Glutamatergic neuron (in vitro differentiated cells): ENCODE data around the gene IL1F10. TPM values are rescaled to one million over a fixed set of nuclear protein-coding genes. Genes with fewer than 3 reads are reported as not detected.

ENCODE experiments used
- DNase-seq: peaks from one replicate; pipeline ENCODE4 v3.0.0; 2022
- H3K27ac Mint-ChIP-seq: one replicate; pipeline ENCODE4 v1.8.0; 2020; ENCODE audit warnings: mild to moderate bottlenecking, mixed read lengths, inconsistent platforms; ENCODE audit not compliant: unreplicated experiment
- H3K27me3 Mint-ChIP-seq: one replicate; pipeline ENCODE4 v1.8.0; 2020; ENCODE audit warnings: mild to moderate bottlenecking, moderate library complexity, mixed read lengths, inconsistent platforms; ENCODE audit not compliant: unreplicated experiment
- H3K36me3 Mint-ChIP-seq: one replicate; pipeline ENCODE4 v1.8.0; 2020; ENCODE audit warnings: mild to moderate bottlenecking, mixed read lengths, inconsistent platforms; ENCODE audit not compliant: unreplicated experiment
- H3K4me1 Mint-ChIP-seq: one replicate; pipeline ENCODE4 v1.8.0; 2020; ENCODE audit warnings: mild to moderate bottlenecking, low read depth, mixed read lengths, inconsistent platforms; ENCODE audit not compliant: unreplicated experiment
- H3K4me3 Mint-ChIP-seq: one replicate; pipeline ENCODE4 v1.8.0; 2020; ENCODE audit warnings: mild to moderate bottlenecking, mixed read lengths, inconsistent platforms; ENCODE audit not compliant: unreplicated experiment
- H3K9me3 Mint-ChIP-seq: one replicate; pipeline ENCODE4 v1.8.0; 2020; ENCODE audit warnings: mild to moderate bottlenecking, moderate library complexity, mixed read lengths, inconsistent platforms; ENCODE audit not compliant: unreplicated experiment
- total RNA-seq: library from RNA; stranded (reverse); fragmentation: NEBNext Ultra II Directional; extraction: Animal tissue kit (Norgen Biotek cat#: 25700); gene quantifications from one replicate; pipeline ENCODE4 v1.2.1, GENCODE V29; 2021; ENCODE audit not compliant: unreplicated experiment
- TF ChIP-seq, protein P1 (sequence below): fragments of 200-600 bp; sonication (generic); IDR thresholded peaks from one replicate; pipeline ENCODE4 v1.5.0; 2021; ENCODE audit not compliant: partially characterized antibody, unreplicated experiment

Gene IL1F10
- total RNA-seq, 1 donor from 2014 or later = not detected

DNA sequence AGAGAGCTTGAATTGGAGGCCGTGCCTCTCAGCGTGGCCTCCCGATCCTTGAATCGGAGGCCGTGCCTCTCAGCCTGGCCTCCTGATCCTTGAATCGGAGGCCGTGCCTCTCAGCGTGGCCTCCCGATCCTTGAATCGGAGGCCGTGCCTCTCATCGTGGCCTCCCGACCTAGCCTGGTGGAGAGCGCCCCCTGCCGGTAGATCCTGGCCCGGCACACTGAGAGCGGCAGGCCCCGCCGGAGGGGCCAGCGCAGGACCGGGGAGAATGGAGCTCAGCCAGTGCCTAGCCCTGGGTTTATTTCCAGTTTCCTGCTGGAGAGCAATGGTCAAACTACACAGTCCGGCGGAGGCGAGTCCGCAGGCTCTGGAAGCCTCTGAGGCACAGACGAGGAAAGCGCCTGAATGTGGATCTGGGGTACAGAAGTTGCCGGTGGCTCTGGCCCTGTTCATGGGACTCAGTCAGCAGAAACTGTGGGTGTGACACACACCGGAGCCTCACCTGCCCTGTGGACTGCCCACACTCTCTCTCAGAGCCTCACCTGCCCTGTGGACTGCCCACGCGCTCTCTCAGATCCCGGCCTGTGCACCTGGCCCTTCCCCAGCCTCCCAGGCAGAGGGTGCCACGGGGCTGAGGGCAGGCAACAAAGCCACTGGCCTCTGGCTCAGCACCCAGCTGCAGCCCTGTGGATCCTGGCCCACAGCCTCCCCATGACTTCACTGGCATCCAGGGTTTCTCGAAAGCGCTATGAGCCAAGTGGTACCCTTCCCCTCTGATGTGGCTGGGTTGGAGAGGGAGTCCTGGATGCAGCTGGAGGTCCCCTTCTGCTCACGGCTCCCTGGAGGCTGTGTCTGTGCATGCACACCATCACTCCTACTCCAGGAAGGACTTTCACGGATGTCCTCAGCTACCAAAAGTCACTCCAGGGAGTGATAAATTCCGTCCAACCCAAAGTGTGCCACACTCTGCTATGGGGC lies 16.6 kb upstream of the IL1F10 start:
- no peak for DNase-seq
- TF ChIP-seq, protein P1, sequence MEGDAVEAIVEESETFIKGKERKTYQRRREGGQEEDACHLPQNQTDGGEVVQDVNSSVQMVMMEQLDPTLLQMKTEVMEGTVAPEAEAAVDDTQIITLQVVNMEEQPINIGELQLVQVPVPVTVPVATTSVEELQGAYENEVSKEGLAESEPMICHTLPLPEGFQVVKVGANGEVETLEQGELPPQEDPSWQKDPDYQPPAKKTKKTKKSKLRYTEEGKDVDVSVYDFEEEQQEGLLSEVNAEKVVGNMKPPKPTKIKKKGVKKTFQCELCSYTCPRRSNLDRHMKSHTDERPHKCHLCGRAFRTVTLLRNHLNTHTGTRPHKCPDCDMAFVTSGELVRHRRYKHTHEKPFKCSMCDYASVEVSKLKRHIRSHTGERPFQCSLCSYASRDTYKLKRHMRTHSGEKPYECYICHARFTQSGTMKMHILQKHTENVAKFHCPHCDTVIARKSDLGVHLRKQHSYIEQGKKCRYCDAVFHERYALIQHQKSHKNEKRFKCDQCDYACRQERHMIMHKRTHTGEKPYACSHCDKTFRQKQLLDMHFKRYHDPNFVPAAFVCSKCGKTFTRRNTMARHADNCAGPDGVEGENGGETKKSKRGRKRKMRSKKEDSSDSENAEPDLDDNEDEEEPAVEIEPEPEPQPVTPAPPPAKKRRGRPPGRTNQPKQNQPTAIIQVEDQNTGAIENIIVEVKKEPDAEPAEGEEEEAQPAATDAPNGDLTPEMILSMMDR = no peak
- H3K9me3 Mint-ChIP-seq = peaks cover 6% of the 10 kb centered on the region
- no peak overlapping the region for H3K4me3 Mint-ChIP-seq
- no peaks in the 10 kb centered on the region for H3K4me1 Mint-ChIP-seq
- no peak overlapping the region for H3K27ac Mint-ChIP-seq
- no peaks in the 10 kb centered on the region for H3K27me3 Mint-ChIP-seq
- H3K36me3 Mint-ChIP-seq = peaks cover 29% of the 10 kb centered on the region

DNA sequence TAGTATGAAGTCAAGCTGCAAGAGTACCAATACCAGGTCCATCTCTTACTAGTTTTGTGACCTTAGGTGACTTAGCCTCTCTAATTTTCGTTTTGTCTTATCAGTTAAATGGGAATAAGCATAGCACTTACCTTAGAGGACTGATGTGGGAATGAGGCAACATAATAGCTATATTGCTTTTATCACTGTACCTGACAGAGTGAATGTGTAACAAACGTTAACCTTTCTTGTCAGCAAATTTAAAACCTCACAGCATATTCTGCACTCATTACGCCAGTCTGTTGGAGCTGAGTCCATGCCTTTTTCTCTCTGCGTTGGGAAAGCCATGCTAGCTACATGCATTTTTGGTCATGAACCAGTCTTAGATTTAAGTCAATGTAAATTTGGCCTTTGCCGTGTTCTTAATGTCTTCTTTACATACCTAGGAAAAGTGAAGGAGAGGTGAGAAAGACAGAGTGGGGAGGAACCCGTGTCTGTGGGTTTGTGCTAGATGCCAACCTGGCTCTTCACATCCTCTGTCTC lies 15.3 kb upstream of the IL1F10 start, which contains the start of gene IL36B:
Gene IL36B, minus strand, starts transcription at position 472 of the 522 bp plus-strand sequence.
- no peak within 1 kb of the TSS for H3K27ac Mint-ChIP-seq
- H3K4me3 Mint-ChIP-seq = no peak within 1 kb of the TSS
- H3K27me3 Mint-ChIP-seq = no peaks in the 10 kb centered on the region
- TF ChIP-seq, protein P1 = no peak
- H3K36me3 Mint-ChIP-seq = peaks cover 29% of the 10 kb centered on the region
- no peak for DNase-seq
- H3K4me1 Mint-ChIP-seq = no peaks in the 10 kb centered on the region
- peaks cover 6% of the 10 kb centered on the region for H3K9me3 Mint-ChIP-seq

DNA sequence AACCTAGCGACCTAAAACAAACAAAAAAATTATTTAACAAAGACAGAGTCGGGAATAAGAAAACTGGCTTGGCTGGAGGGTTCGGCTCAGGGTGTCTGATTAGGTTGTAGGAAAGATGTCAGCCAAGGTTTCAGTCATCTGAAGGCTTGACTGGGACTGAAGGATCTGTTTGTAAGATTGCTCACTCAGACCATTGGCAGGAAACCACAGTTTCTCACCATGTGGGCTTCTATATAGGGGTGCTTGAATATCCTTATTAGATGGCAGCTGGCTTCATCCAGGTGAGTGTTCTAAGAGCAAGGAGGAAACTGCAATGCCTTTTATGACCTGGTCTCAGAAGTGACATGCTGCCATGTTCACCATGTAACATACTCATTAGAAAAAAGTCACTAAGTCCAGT lies 14.1 kb upstream of the IL1F10 start:
- H3K27me3 Mint-ChIP-seq = peaks cover 5% of the 10 kb centered on the region
- H3K27ac Mint-ChIP-seq = no peak overlapping the region

DNA sequence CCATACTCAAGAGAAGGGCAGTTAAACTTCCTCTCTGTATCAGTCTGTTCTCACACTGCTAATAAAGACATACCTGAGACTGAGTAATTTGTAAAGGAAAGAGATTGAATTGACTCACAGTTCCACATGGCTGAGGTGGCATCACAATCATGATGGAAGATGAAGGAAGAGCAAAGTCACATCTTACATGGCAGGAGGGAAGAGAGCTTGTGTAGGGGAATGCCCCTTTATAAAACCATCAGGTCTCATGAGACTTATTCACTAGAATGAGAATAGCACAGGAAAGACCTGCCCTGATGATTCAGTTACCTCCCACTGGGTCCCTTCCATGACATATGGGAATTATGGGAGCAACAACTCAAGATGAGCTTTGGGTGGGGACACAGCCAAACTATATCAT lies 13.7 kb upstream of the IL1F10 start:
- TF ChIP-seq, protein P1 = no peak
- Mint-ChIP-seq H3K9me3 (peaks cover 6% of the 10 kb centered on the region), H3K27me3 (peaks cover 5% of the 10 kb centered on the region), H3K27ac (no peak overlapping the region), H3K4me1 (no peaks in the 10 kb centered on the region), H3K36me3 (peaks cover 29% of the 10 kb centered on the region), H3K4me3 (no peak overlapping the region)
- no peak for DNase-seq

More for the DNA sequence above, 14.1 kb upstream of the IL1F10 start:
- no peak overlapping the region for H3K4me3 Mint-ChIP-seq
- H3K4me1 Mint-ChIP-seq = no peaks in the 10 kb centered on the region
- TF ChIP-seq, protein P1 = no peak
- peaks cover 6% of the 10 kb centered on the region for H3K9me3 Mint-ChIP-seq
- DNase-seq = no peak
- peaks cover 29% of the 10 kb centered on the region for H3K36me3 Mint-ChIP-seq

DNA sequence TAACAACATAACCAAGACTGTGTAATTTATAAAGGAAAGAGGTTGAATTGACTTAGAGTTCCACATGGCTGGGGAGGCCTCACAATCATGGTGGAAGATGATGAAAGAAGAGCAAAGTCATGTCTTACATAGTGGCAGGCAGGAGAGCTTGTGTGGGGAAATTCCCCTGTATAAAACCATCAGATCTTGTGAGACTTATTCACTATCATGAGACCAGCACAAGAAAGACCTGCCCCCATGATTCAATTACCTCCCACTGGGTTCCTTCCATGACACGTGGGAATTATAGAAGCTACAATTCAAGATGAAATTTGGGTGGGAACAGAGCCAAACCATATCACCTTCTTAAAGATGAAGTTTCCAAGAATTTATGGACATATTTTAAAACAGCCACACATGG lies 11.2 kb upstream of the IL1F10 start:
- Mint-ChIP-seq H3K4me1 (no peaks in the 10 kb centered on the region), H3K27me3 (peaks cover 5% of the 10 kb centered on the region), H3K36me3 (peaks cover 21% of the 10 kb centered on the region), H3K9me3 (peaks cover 5% of the 10 kb centered on the region), H3K27ac (no peak overlapping the region), H3K4me3 (no peak overlapping the region)
- DNase-seq = no peak
- TF ChIP-seq, protein P1 = no peak
